RWPE2 (cell line): ENCODE measurements around the gene GLIPR1L2.

Source experiments
- ATAC-seq: fragments of 200-7000 bp; cut with Tn5 transposase; 3 replicates; pipeline ENCODE4 v1.9.1; 2021; ENCODE audit warnings: low read depth
- DNase-seq: peaks from one replicate; pipeline ENCODE4 v3.0.0-alpha.2; 2020; ENCODE audit warnings: low spot score
- H3K27ac ChIP-seq: fragments of 450-650 bp; 2 replicates; pipeline ENCODE4 v1.5.1; 2017; ENCODE audit warnings: mild to moderate bottlenecking; ENCODE audit not compliant: poor library complexity, severe bottlenecking
- H3K27me3 ChIP-seq: fragments of 250-450 bp; sonication (Bioruptor Pico); 2 replicates; pipeline ENCODE4 v1.5.1; 2021; ENCODE audit warnings: mild to moderate bottlenecking, moderate library complexity; ENCODE audit not compliant: insufficient read depth, poor library complexity, severe bottlenecking
- H3K36me3 ChIP-seq: fragments of 250-450 bp; sonication (Bioruptor Pico); 2 replicates; pipeline ENCODE4 v1.5.1; 2020; ENCODE audit warnings: low read depth, mild to moderate bottlenecking, moderate library complexity
- H3K4me1 ChIP-seq: fragments of 250-450 bp; sonication (Bioruptor Pico); 2 replicates; pipeline ENCODE4 v1.5.1; 2021; ENCODE audit warnings: mild to moderate bottlenecking, moderate library complexity; ENCODE audit not compliant: insufficient read depth, poor library complexity, severe bottlenecking
- H3K4me3 ChIP-seq: fragments of 250-450 bp; sonication (Bioruptor Pico); 2 replicates; pipeline ENCODE4 v1.5.1; 2021; ENCODE audit warnings: mild to moderate bottlenecking, moderate library complexity; ENCODE audit not compliant: severe bottlenecking
- H3K9me3 ChIP-seq: fragments of 250-450 bp; sonication (Bioruptor Pico); 2 replicates; pipeline ENCODE4 v1.5.1; 2021; ENCODE audit warnings: mild to moderate bottlenecking, moderate library complexity; ENCODE audit not compliant: severe bottlenecking
- CTCF ChIP-seq: fragments of 450-650 bp; IDR thresholded peaks from one replicate; pipeline ENCODE4 v1.5.1; 2017; ENCODE audit warnings: mild to moderate bottlenecking, moderate library complexity; ENCODE audit not compliant: poor library complexity, severe bottlenecking

GLIPR1L2 gene

DNA sequence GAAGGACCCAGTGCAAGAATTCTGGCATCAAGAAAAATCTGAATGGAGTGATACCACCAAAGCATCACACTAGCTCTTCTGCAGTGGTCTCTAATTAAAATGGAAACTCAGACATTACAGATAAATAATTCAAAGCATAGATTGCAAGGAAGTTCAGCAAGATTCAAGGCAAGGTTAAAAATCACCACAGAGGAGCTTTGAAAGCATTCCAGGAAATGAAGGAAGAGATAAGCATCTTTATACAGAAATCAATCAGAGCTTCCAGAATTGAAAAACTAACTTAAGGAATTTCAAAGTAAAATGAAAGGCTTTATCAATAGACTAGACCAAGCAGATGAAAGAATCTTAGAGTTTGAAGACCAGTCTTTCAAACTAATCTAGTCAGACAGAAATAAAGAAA, 69.3 kb downstream of the GLIPR1L2 start:
- ATAC-seq (no peak), DNase-seq (no peak)
- no peaks in the 10 kb centered on the region for H3K36me3 ChIP-seq
- no peak overlapping the region for H3K27ac ChIP-seq
- H3K4me3 ChIP-seq, result no peak overlapping the region
- no peaks in the 10 kb centered on the region for H3K27me3 ChIP-seq
- TF ChIP-seq CTCF, result no peak
- H3K4me1 ChIP-seq, result no peaks in the 10 kb centered on the region
- no peaks in the 10 kb centered on the region for H3K9me3 ChIP-seq

DNA sequence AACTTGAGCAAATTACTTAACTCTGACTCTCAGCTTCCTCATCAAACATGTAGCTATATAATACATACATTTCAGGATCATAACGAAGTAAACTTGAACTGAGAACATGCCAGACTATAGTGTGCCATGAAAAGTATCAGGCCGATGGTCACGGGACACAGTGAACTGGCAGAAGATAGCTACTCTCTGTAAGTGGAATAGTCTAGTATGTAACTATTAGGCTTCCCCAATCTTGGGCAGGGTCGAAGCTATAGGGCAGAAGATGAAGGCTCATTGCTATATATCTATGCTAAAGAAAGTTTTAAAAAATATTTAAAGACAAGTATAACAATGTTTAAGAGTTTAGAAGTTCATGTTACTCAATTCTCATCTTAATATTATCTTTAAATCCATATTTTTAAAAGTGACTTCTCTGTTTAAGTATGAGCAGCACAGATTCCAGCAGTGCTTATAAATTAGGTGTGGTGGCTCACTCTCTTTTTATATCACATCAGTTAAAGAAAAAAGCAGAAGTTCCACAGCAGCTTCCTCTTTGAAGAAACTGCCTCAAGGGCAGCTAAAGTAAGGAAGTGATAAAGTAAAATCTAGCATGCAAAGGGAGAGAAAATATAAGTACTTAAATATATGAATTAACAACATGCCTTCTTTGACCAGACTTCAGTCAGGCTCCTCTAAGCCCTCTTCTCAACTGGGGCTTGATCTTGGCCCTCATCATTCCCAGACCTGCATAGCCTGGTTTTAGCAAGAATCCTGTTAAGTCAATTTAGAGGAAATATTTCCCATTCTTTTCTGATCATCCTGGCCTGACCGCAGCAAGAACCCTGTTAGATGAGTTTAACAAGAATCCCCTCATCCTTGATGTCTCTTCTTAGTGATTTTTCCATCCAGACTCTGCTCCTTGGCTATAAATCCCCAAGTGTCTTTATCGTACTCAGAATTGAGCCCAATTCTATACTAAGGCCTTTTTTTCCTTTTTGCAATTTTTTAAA, 81.3 kb downstream of the GLIPR1L2 start:
- Histone ChIP-seq H3K9me3 (no peaks in the 10 kb centered on the region), H3K36me3 (no peaks in the 10 kb centered on the region), H3K4me3 (no peak overlapping the region), H3K27ac (no peak overlapping the region), H3K4me1 (no peaks in the 10 kb centered on the region), H3K27me3 (no peaks in the 10 kb centered on the region)
- ATAC-seq (no peak), DNase-seq (no peak)
- TF ChIP-seq CTCF, result no peak

- TF ChIP-seq CTCF, result no peak
- DNase-seq (no peak), ATAC-seq (no peak)
- Histone ChIP-seq H3K27ac (no peak overlapping the region), H3K9me3 (no peaks in the 10 kb centered on the region), H3K36me3 (no peaks in the 10 kb centered on the region), H3K4me3 (no peak overlapping the region), H3K4me1 (no peaks in the 10 kb centered on the region), H3K27me3 (no peaks in the 10 kb centered on the region)
Measured at GRCh38 chr12:75474116-75474515, 83.2 kb downstream of the GLIPR1L2 start.

- Histone ChIP-seq H3K4me3 (no peak overlapping the region), H3K27ac (no peak overlapping the region), H3K36me3 (no peaks in the 10 kb centered on the region), H3K4me1 (peaks cover 6% of the 10 kb centered on the region), H3K27me3 (no peaks in the 10 kb centered on the region), H3K9me3 (no peaks in the 10 kb centered on the region)
- ATAC-seq (no peak), DNase-seq (no peak)
- TF ChIP-seq CTCF, result no peak
Measured at GRCh38 chr12:75476071-75476470, 85.2 kb downstream of the GLIPR1L2 start.

DNA sequence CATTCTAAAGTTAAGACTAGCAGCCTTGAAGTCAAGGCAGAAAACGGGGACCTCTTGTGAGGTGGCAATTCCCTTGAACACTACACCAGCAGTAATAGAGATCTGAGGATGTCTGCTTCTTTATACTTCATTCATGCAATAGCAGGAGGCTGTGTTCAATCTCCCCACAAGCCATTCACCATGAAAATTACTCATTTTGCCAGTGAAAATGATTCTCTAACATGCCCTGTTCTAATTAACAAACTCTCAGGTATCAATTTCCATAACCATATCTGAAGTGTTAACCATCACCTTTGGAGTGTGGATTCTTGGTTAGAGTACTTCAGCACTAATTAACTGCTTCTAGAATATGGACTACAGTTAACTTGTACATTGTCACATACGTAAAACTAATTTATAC, 86.2 kb downstream of the GLIPR1L2 start:
- Histone ChIP-seq H3K27me3 (no peaks in the 10 kb centered on the region), H3K9me3 (no peaks in the 10 kb centered on the region), H3K27ac (no peak overlapping the region), H3K4me1 (peaks cover 13% of the 10 kb centered on the region), H3K36me3 (no peaks in the 10 kb centered on the region), H3K4me3 (no peak overlapping the region)
- ATAC-seq (no peak), DNase-seq (no peak)
- TF ChIP-seq CTCF, result no peak
